Measurements from ENCODE around the gene BNIP5.

The BNIP5 gene

GRCh38 chr6:36317623-36318022 lies 19.1 kb downstream of the BNIP5 start:
- DNase-seq (ENCODE audit: low read depth) = no peak
- H3K4me3 ChIP-seq (ENCODE audit: low read depth, low read length) = no peak overlapping the region
- no peak for TF ChIP-seq CTCF (conservative IDR thresholded peaks at IDR 0.05; ENCODE audit: low read depth, low read length)

GRCh38 chr6:36315921-36316320 lies 20.8 kb downstream of the BNIP5 start:
- TF ChIP-seq CTCF (conservative IDR thresholded peaks at IDR 0.05; ENCODE audit: low read depth, low read length) = no peak
- DNase-seq (ENCODE audit: low read depth) = no peak
- no peak overlapping the region for H3K4me3 ChIP-seq (ENCODE audit: low read depth, low read length)

GRCh38 chr6:36314221-36315014 lies 22.3 kb downstream of the BNIP5 start:
- DNase-seq (ENCODE audit: low read depth) = peak; percentile 43
- no peak for TF ChIP-seq CTCF (conservative IDR thresholded peaks at IDR 0.05; ENCODE audit: low read depth, low read length)
- H3K4me3 ChIP-seq (ENCODE audit: low read depth, low read length) = no peak overlapping the region

GRCh38 chr6:36313649-36313936 lies 23.1 kb downstream of the BNIP5 start:
- no peak overlapping the region for H3K4me3 ChIP-seq (ENCODE audit: low read depth, low read length)
- DNase-seq (ENCODE audit: low read depth) = no peak
- TF ChIP-seq CTCF (conservative IDR thresholded peaks at IDR 0.05; ENCODE audit: low read depth, low read length) = no peak

- DNase-seq (ENCODE audit: low read depth) = no peak
- no peak overlapping the region for H3K4me3 ChIP-seq (ENCODE audit: low read depth, low read length)
- no peak for TF ChIP-seq CTCF (conservative IDR thresholded peaks at IDR 0.05; ENCODE audit: low read depth, low read length)
Measured at GRCh38 chr6:36312854-36313648, 23.6 kb downstream of the BNIP5 start.

- no peak for DNase-seq (ENCODE audit: low read depth)
- TF ChIP-seq CTCF (conservative IDR thresholded peaks at IDR 0.05; ENCODE audit: low read depth, low read length) = no peak
- no peak overlapping the region for H3K4me3 ChIP-seq (ENCODE audit: low read depth, low read length)
Measured at GRCh38 chr6:36309900-36310299, 26.8 kb downstream of the BNIP5 start.

All from choroid plexus epithelial cell (primary cell).